GM18868 (cell line): Measurements from ENCODE around the gene DYNLT4.
"Not testable (repeated sequence)": the region's sequence is repeated elsewhere in the genome, so short reads cannot be mapped to it uniquely, and the experiment has no call there.

Experiments
- ATAC-seq: cut with Tn5 transposase; IDR thresholded peaks from one replicate; pipeline ENCODE4 v1.9.1; 2021; ENCODE audit warnings: mild to moderate bottlenecking, moderate library complexity; ENCODE audit not compliant: unreplicated experiment

Gene DYNLT4, protein sequence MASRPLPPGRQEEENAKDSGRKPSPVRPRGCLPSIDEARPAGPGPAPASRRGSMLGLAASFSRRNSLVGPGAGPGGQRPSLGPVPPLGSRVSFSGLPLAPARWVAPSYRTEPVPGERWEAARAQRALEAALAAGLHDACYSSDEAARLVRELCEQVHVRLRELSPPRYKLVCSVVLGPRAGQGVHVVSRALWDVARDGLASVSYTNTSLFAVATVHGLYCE

DNA sequence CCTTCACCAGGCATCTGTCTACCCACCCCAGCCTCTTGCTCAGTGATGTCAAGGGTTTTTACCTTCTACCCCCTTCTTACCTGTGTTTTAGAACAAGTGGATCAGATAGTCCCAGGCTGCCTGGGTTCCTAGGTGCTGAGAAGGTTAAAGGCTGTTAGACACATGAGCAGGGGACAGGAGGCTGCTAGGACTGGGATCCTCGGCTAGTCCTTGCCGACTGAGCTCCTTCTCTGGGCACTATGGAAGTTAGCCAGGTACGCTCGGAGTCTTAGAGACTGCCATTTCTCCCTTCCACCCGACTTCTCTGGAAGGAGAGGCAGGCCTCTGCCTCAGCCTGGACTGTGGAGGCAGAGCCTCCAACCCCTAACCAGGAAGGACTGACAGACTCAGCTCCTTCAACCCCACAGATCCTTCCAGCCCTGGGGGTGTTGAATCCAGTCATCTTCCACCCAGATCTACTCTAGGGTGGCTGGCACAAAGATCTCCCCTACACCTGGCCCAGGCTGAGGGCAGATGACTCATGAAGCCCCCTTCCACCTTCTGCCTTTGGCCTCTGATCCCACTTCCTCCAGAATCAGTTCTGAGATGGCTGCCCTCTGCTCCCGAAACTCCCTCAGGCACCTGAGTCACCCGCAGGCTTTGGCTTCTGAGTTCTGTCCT lies at the start of gene DYNLT4:
DYNLT4 (minus strand) TSS at position 648 of the 660 bp plus-strand sequence. CDS start 683 bp downstream, outside the sequence.
- no peak for ATAC-seq

DNA sequence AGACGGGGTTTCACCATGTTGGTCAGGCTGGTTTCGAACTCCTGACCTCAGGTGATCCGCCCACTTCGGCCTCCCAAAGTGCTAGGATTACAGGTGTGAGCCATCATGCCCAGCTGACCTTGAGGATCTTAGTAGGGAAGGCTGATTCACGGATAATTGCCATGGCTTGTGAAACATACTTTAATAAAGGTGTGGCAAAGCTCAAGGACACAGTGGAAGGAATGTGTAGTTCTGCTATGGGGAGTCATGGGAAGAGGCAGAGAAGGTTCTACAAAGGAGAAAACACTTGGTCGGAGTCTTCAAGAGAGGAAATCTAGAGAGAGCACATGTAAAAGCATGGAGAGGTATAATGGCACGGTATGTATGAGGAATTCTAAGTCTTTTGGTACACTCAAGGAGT lies 48.6 kb upstream of the DYNLT4 start:
- no peak for ATAC-seq

DNA sequence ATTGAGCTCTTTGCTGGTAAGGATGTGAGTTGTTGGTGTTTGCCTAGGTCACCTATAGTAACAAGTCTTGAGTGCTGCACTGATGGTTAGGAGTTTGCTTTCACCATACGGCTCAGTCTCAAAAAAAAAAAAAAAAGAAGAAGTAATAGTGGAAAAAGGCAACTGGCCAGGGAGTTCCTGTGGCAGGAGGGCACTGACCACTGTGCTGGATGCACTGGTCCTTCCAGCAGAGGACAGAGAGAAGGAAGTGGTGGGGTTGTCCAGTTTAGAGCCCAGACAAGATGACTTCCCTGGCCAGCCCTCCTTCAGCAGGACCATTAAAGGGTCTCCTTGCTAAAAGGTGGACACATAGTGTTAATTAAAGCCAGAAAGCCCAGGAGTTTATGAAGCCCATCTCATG lies 47.8 kb upstream of the DYNLT4 start:
- ATAC-seq, result no peak

DNA sequence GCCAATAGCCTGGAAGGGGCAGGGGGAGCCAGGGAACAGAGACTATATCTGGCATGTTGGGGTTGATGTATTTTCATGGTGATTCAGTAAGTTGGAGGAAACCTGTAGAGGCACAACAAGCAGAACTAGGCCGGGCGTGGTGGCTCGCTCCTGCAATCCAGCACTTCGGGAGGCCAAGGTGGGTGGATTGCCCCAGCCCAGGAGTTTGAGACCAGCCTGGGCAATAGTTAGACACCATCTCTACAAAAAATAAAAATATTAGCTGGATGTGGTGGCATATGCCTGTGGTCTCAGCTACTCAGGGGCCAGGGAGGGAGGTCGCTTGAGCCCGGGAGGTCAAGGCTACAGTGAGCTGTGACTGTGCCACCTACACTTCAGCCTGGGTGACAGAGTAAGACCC lies 46.0 kb upstream of the DYNLT4 start:
- no peak for ATAC-seq

DNA sequence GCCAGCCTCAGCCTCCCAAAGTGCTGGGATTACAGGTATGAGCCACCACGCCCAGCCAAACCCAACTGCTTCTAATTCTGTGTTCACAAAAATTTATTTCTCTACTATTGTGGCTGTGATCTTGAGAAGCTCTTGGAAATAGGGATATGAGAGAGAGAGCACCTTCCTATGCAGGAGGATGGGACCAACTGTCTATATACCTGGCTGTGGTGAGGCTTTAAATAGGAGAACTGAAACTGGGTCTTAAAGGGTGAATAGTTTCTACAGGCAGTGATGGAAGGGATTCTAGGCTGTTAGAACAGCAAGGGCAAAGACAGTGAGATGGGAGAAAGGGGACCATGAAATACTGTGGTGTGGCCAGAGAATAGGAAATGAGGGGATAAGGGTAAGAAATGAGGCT lies 44.2 kb upstream of the DYNLT4 start:
- no peak for ATAC-seq

DNA sequence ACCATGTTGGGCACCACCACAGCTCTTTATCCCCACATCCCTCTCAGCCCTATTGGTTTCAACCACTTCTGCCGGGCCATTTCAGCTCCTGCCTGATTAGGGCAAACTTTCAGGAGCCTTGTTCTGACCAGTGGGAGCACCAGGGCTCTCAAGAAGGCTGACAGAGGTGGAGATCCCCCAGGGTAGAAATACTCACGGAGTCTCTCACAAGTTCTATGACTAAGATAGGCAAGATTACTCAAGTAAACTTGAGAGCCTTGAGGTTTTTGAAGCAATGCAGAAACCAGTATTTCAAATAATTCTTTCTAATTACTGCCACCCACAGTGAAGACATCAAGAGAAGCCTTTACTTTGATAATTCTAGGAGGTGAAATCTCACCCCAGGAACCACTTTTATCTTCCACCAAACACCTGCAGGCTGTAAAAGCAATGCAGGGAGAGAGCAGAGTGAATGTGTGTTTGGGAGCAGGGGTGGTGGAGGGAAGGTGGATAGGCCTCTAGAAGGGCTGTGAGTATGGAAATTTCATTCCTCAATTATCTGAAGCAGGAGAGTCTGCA lies 42.5 kb upstream of the DYNLT4 start:
- no peak for ATAC-seq

DNA sequence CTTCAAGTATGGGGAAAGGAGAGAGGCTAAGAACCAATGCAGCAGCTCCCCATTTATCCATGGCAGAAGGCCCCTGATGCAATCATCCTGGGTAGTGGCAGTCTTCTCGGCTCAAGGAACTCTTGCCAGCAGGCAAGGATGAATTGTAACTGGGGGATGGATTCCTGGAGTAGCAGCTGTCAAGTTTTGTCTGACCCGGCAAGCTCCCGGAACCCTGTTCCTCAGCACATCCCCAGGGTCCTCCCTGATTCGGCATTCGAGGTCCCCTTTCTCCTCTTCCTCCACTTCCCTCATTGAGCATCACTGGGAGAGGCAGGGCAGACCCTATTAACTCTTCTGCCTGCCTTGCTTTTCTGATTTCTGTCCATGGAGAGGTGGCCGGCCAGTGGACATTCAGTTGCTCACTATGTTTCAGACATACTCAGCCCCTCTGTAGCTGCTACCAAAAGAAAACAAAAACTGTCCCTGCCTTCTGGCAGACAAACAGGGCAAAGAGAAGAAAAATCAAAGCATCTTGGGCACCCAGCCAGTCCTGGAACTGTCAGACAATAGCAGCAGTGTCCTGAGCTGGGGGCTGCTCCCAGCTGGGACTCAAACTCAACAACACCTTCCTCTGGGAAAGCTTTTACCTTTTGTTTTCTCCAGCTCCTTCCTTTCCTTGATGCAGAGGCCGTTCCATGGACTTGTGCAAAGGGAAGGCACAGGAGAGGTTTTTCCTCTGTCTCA lies 41.5 kb upstream of the DYNLT4 start:
- ATAC-seq, result no peak

DNA sequence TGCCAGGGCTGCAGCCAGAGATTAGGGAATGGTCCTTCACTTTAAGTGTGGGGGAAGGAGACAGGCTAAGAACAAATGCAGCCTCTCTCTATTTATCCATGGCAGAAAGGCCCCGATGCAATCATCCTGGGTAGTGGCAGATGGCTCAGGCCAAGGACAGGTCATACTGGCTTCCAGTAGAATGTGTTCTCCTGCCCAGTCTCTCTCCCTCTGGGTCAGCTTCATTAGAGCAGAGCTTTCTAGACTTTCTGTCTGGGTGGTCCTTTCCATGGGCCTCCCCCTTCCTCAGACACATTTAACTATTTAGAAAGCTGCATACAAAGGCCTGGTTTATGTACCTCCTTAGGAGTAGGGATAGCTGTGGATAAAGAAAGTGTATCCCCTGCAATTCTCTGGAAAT lies 40.7 kb upstream of the DYNLT4 start:
- no peak for ATAC-seq

DNA sequence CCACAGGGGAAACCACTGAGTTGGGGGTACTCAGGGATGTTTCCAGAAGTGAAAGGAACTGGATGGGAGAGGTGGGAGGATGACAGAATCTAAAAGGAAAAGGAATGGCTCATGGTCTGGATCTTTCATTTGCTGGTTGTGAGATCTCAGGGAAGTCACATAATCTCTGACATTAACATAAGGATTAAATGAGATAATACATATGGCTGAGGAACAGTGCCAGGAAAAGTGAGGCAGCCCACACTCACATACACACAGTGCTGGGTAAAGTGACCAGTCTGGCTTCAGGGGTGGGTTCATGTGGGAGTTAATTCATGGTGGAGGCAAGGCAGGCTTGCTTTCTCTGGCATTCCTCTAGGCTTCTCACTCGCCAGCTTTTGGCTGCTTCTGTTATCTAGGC lies 39.8 kb upstream of the DYNLT4 start:
- ATAC-seq, result no peak

DNA sequence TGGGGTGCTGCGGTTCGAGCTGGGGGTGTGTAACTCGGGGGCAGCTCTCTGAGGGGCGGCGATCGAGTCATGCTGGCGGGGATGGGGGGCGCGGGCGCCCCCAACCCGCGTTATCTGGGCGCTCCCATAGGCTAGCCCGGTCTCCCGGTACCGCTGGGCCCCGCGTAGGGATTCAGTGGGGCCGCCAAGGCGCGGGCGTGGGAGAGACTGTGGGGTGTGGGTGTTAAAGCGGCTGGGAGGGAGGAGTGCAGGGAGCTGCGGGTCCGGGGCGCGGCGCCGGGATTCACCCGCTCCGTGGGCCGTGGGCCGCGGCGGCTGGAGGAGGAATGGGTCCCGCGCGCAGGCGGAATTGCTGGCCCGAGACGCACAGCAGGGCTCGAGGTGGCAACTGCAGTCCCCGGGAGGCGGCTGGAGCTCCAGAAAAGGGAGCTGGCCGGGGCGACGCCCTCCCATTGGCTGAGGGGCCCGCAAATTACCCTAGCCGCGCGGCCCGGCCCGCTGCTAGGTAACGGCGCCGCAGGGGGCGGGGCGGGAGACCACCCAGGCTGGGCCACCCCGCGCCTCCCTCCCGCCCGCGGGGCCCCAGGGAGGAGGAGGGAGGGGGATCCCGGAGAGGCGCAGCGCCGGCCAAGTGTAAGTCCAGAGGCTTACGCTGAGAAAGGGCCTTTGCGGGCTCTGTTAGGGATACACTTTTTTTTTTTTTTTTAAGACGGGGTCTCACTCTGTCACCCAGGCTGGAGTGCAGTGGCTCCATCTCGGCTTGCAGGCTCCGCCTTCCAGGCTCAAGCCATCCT lies 35.9 kb upstream of the DYNLT4 start, which contains the start of gene PTCH2:
PTCH2 (minus strand) TSS at position 392 of the 794 bp plus-strand sequence; CDS start at position 71, 321 bp downstream.
- ATAC-seq, result peak; percentile 42

DNA sequence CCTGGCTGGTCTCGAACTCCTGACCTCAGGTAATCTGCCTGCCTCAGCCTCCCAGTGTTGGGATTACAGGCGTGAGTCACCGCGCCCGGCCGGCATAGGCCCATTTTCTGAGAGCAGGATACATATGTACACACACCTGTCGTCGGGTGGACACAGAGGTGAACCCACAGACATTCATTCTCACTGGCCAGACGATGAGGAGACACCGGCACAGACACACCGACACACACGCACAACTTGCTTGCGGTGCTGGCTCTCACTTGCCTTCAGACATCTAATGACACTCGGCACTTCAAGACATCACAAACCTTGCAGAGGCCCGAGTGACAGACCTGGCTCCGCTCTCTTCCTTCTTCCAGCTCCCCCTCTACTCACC lies 35.3 kb upstream of the DYNLT4 start:
- no peak for ATAC-seq

DNA sequence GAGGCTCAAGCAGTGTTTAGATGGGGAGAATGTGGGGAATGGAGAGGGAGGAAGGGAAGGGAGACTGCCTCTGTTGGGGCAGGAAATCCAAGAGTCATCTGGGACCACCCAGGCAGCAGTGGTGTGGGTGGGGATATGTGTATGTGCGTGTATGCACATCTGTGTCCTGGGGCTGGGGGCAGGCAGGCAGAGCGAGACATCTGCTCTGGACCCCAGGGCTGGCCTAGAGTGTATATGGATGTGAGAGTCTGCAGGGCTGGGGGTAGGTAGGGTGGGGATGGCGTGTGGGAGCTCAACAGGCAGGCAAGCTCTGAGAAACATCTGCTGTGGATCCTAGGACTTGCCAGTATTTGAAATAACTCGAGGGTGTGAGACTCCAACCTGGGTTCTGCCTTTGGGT lies 32.4 kb upstream of the DYNLT4 start:
- no peak for ATAC-seq

DNA sequence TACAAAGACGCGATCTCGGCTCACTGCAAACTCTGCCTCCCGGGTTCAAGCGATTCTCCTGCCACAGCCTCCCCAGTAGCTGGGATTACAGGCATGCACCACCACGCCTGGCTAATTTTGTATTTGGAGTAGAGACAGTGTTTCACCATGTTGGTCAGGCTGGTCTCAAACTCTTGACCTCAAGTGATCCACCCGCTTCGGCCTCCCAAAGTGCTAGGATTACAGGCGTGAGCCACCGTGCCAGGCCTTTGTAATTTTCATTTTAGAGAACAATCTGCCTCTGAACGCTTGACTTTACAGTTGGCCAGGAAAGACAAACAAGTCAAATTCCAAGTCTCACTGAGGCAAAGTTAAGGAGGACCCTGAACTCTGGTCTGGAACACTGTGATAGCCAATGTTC lies 31.1 kb upstream of the DYNLT4 start:
- not testable (repeated sequence) for ATAC-seq

DNA sequence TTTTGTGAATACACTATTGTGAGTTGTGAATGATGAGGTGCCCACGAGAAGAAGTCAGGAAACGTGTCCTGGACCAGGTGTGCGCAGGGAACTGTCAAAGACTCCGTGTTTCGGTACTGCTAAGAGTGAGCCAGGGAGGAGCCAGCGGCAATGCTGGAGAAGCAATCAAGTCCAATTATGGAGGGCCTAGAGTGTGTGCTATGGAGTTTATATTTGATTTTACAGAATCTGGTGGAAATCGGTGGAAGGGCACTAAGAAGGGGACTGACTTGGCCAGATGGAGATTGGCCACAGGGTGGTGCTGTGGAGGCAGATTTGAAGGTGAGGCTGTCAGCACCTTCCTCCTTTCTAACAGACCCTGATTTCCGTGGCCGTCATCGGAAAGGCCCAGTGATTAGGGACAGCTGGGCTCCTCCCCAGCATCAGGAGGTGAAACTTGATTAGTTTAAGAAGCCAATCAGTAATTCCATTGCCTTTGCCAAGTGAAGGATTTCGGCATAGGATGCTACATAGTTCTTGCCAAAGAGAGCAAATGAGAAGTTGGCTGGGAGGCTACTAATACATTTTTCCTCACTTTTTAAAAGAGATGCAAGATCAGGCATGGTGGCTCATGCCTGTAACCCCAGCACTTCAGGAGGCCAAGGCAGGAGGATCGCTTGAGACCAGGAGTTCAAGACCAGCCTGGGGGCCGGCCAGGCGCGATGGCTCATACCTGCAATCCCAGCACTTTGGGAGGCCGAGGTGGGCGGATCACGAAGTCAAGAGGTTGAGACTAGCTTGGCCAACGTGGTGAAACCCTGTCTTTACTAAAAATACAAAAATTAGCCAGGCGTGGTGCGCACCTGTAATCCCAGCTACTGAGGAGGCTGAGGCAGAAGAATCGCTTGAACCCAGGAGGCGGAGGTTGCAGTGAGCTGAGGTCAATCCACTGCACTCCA lies 28.9 kb upstream of the DYNLT4 start:
- peak; percentile 78 for ATAC-seq

DNA sequence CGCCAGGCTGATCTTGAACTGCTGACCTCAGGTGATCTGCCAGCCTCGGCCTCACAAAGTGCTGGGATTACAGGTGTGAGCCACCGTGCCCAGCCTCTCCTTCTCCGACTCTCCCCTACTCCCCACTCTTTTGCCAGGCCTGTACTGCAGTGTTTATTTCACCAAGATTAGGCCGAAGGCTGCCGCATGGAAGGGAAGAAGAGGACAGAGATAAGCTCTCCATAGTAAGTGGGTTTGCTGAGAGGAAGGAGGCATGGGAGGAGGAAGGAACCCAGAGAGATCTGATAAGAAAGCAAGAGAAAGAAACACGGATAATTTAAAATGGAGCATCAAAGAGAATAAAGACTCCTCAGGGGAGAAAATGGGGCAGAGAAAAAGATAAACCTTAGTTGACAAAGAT lies 27.2 kb upstream of the DYNLT4 start:
- no peak for ATAC-seq

DNA sequence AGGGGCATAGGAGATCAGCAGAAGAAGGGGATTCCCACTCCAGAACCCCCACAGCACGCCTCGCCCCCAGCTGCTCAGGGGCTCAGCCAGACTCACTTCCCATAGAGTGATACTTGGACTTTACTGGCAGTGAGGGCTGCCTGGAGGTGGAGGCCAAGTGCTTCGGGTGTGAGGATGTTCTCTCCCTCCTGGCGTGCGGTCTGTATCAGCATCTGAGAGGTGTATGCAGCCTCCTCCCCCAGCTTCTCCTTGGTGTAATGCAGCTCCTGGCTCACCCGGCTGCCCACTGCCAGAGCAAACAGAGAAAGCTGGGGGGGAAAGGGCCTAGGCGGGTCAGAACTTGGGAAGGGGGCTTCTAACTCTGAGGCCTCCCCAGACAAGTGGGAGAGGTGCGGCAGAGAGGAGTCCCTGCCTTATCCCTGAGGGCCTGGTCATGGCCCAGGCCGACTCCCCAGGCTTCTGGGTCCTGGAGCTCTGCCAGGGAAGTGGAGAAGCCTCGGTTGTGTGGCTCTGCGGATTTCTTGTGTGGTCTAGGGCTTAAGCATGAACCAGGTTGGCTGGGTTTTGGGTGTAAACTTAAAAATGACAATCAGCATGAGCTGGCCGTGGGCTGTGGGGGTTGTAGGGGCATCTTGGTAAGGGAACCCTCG lies 25.0 kb upstream of the DYNLT4 start:
- no peak for ATAC-seq

DNA sequence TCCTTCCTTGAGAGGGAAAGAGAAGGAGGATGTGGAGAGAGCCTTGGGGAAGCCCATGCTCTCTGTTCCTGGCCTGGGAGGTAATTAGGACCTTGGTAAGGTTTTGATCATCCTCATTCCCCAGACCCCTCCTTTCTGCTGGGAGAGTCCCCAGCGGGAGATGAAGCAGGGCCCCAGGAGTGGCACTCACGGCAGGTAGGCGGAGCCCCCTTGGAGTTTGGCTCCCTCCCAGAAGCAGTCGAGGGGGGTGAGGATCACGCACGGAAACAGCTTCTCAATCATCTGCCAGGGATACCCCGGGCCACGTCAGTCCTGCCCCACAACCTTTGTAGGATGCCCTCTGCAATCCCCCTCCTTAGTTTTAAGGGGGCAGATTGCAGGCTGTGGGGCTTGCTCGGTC lies 24.4 kb upstream of the DYNLT4 start:
- ATAC-seq, result no peak

DNA sequence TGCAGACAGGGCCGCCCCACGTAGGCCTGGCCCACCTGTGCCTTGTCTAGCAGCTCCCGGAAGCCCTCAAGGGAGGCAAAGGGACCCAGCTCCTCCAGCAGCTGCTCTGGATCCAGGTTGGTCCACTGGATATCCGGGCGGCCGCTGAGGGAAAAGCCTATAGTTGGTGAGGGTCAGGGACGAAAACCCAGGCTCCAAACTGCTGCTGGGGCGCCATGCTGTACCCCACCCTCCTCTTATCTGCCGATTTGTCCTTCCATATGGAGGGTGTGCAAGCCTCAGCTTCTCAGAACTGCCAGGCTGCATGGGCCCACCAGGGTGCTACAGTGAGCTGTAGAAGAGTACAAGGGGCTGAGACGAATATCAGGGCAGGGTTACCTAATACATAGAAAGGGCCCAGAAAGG lies 23.8 kb upstream of the DYNLT4 start:
- ATAC-seq, result no peak
